Measurements from ENCODE around the gene PKN2.
A peak's percentile ranks its signal among the peaks of the same experiment; 100 is the strongest.
"Not testable (repeated sequence)": the region's sequence is repeated elsewhere in the genome, so short reads cannot be mapped to it uniquely, and the experiment has no call there.

Gene PKN2

DNA sequence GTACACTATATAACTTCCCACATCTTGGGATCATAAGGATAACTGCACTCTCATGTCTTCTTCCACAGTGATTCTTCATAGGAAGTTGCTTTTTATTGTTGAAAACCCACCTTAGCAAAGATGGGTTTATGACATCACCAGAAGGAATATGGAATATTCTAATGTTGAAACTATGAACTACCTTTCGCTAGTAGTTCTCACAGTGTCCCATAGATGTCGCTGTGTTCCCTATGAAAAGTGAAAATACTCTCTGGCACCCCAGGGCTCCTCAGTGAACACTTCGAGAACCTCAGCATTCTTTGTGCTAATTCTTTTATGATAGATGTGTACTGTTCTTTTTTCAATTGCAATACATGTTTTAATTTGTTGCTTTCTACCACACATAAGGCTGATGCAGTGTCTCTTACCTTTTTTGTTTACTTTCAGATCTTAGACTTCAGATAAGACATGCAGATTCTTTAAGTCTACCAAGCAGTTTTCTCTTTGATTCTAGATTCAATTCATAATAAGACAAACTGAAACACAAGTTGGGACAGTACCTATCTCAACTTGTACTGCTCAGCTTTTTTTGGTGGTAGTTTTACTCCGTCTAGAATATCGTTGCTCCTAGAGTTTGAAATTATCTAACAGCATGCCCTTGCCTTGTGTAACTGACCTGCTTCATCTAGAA is 116.4 kb downstream of the PKN2 start:
- peak; percentile 18 to 32 for DNase-seq

DNA sequence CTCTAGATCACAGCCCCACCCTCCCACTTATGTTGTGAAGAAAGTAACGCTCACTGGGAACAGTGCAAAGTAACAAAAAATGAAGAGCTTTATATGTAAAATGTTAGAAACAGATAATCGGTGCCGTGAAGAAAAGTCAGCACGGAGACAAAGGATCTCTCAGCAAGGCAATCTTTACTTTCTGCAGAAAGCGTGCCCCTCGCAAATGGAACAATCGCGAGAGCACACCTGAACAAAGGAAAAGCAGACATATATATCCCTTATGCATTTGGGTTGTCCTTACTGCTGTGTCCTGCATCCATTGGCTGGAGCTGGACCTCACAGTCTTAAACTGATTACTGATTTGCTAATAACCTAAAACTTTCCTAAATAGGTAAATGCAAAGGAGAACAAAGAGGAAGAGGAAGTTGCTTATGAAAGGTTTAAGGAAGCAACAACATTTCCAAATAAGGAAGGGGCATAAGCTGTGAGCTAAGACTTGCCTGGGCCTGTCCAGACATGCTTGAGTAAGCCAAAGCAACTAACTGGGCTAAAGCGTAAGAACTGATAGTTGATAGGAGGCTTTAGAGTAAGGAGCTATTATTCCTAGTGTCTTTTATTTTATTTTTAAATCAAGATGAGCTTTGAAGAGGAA is 117.6 kb downstream of the PKN2 start:
- DNase-seq, result no peak

DNA sequence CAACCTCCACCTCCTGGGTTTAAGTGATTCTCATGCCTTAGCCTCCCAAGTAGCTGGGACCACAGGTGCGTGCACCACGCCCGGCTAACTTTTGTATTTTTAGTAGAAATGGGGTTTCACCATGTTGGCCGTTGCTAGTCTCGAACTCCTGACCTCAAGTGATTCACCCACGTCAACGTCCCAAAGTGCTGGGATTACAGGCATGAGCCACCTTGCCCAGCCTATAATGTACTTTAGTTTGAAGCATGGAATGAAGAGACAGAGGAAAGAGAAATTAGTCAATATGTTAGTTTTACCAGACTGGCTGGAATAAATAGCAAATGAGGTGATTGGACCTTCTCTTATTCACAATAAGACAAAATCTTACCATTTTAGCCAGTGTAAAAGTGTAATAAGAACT is 118.3 kb downstream of the PKN2 start:
- DNase-seq, result no peak

DNA sequence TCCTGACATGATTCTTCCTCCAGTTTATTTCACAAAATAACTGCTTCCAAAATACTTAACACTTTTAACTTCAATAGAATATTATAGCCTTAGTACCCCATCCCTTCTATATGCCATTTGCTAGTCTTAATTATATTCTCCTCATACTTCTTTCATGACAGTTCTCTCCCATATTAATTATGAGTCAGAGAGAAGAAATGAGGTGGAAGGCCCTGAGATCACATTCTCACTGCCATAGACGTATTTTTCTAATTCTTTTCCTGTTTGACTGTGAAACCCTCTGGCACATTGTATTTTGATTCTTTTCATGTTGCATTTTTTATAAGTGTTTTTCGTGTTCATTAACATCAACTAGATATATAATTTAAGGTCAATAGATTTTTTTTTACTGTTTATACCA is 118.9 kb downstream of the PKN2 start:
- no peak for DNase-seq

DNA sequence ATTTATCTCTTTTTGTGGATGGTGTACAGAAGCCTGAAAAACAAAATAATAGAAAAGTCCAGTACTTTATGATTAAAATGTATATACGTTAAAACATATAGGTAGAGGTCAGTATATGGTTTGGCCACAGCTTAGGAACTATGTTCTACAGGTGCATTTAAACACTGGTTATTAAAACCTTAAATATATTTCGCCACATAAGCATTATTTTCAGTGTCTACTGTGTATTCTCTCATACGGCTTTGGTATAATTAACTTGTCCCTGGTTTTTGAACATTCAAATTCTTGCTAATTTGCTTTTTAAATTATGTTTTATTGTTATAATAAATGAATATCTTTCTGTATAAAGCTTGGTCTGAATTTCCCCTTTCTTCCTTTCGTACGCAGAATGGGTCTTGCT is 119.4 kb downstream of the PKN2 start:
- DNase-seq, result no peak

DNA sequence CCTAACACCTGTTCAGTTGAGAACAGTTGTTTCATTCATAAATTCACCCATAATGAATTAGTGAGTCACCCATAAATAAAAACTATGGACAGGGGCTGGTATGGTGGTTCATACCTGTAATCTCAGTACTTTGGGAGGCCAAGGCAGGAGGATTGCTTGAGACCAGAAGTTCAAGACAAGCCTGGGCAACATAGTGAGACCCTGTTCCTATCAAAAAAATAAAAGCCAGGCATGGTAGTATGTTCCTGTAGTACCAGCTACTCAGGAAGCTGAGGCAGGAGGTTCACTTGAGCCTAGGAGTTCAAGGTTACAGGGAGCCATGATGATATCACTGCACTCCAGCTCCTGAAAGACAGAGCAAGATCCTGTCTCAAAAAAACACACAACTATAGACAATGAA is 128.3 kb downstream of the PKN2 start:
- DNase-seq, result no peak

DNA sequence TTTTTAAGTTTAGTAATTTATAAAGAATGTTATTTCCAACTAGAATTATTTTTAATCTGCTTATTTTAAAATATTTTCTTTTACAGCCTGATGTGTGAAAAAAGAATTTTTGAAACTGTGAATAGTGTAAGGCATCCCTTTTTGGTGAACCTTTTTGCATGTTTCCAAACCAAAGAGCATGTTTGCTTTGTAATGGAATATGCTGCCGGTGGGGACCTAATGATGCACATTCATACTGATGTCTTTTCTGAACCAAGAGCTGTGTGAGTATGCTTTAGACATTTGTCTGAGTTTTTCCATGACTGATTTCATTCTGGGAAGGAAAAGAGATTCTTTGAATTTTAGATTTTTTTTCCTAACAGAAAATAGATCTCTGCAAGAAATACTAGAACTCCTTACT is 129.4 kb downstream of the PKN2 start:
- DNase-seq, result no peak

DNA sequence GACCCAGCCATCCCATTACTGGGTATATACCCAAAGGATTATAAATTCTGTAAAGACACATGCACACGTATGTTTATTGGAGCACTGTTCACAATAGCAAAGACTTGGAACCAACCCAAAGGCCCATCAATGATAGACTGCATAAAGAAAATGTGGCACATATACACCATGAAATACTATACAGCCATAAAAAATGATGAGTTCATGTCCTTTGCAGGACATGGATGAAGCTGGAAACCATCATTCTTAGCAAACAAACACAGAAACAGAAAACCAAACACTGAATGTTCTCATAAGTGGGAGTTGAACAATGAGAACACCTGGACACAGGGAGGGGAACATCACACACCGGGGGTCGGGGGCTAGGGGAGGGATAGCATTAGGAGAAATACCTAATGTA is 135.6 kb downstream of the PKN2 start:
- DNase-seq, result not testable (repeated sequence)

DNA sequence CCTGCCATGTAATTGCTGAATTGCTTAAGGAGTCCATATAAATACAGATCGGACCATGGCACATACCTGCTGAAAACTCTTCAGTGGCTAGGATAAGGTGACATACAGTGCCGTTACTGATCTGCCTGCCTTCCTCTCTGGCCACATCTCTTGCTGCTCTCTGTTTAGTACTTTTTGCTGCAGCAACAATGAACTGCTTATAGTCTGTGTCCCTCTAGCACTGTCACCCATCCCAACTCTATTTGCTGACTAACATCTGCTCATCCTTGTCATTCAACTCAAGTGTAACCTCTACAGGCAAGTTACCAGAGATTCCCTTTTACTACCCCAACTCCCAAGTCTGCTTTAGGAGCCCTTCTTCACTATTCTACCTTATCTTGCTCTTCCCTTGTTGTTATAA is 141.6 kb downstream of the PKN2 start:
- DNase-seq, result no peak

DNA sequence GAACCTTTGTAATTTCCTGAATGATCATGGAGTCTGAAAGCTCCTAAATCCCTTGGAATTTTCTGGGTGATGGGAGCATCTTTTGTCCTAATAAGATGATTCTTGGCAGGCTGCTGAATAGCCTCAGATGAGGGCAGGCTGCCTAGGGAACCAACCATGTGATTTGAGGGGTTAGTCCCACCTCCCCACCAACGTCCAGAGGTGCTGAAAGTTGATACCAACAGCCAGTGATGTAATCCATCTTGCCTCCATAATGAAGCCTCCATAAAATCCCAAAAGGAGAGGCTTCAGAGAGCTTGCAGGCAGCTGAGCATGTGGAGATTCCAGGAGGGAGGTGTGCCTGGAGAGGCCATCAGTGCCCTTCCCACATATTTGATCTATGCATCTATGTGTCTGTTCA is 163.6 kb downstream of the PKN2 start:
- no peak for DNase-seq

DNA sequence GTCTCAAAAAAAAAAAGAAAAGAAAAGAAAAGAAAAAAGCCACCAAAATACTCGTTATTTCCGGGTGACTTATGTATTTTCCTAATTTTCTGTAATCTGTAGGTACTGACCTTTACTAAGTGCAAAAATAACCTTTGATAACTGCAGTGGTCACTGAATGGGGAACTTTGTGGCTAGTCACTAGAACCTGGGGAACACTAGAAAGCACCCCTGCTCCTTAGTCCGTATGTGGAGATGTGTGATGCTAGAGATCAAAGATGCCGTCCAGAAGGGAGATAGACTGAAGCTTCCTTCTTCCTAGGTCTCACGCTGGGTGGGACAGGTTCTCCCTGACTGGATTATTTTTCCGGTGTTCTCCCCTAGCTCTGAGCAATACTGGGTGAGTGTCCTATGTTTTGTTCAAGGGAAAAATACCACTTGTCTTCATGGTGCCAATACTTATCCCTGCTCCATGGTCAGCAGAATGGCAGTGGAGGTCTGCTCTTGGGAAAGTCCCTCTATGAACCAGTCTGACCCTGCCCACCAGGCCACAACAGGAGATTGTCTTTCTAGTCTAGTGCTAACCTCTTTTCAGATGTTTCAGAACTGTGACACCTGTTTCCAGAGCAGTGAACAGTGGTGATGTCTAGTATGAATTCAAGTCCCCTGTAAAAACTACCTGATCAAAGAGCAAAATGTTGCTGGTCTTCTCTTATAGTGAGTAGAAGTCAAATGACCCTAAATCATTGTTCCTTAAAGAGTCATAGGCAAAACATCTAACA is 167.4 kb downstream of the PKN2 start:
- no peak for DNase-seq

DNA sequence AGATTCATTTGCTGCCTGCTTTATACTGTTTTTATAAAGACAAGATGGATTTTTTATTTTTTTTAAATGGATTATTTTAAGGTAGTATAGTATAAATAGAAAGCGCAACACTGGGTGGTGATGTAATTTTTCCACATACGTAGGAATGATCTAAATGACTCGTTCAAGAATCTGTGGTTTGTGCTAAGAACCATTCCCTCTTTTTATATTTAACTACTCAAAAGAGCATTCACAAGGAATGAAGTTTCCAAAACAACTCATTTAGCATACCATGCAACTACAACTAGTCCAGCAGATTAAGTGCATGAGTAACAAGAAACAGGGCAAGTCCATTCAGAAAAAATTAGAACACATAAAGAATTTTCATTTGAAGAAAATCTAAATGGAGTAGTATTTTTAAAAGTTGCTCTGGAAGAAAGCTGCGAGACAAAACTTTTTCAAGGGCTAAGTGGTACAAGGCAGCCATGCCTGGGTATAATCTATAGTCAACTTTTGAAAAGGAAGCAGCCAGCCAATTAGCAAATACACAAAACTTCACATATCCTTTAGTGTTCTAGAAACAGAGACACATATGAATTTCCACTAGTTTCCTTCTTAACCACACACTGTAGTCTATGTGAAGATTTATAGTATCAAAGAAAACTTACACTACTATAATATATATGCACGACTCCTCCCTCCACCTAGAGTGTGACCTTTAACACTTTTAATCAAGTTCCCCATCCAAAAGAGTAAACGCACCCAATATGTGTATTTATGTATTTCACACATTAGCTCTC is 183.9 kb downstream of the PKN2 start:
- DNase-seq, result no peak

DNA sequence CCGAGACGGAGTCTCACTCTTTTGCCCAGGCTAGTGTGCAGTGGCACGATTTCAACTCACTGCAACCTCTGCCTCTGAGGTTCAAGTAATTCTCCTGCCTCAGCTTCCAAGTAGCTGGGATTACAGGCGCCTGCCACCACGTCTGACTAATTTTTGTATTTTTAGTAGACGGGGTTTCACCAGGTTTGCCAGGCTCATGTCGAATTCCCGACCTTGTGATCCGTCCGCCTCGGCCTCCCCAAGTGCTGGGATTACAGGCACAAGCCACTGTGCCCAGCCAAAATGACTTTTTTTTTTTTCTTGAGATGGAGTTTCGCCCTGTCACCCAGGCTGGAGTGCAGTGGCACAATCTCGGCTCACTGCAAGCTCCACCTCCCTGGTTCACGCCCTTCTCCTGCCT is 185.6 kb downstream of the PKN2 start:
- DNase-seq, result not testable (repeated sequence)

DNA sequence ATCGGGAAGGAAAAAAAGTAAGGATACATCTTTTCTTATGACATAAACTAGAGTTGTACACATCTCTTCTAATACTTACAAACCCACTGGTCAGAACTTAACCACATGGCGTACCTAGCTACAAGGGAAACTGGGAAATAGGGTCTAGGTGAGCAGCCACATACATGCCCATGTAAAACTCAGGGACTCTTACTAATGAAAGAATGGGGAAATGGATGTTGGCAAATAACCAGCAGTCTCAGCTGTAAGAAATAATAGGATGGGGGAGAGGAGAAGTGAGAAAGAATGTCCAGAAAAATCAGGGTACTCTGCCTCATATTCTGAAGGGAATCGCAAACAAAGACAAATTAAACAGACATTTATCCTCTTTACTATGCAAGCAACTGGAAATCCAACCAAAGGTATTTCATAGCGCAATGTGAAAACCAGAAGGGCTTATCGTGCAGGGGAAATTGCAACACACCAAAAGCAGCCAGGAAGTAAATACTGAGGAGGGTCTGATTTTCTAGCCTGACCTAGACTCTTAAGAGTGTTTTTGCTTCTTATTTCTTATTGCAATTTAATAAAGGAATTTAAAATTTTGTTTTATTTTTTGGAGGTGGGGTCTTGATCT is 189.8 kb downstream of the PKN2 start:
- DNase-seq, result no peak

DNA sequence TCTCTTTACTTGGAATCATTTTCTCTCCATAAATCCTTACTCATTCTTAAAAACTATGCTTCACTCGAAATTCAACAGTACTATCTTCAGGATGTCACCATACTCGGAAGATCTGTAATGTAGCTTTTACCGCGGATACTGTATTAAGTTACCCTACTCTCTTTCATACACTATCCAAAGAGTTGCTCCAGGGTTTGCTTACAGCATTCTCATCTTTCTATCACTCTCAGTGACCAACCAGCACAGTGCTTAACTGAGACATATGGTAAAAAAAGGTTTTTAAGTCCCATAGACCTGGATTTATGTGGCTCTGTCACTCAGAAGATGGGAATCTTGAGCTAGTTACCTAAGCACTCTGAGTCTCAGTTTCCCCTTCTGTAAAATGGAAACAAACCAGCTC is 191.5 kb downstream of the PKN2 start:
- no peak for DNase-seq

DNA sequence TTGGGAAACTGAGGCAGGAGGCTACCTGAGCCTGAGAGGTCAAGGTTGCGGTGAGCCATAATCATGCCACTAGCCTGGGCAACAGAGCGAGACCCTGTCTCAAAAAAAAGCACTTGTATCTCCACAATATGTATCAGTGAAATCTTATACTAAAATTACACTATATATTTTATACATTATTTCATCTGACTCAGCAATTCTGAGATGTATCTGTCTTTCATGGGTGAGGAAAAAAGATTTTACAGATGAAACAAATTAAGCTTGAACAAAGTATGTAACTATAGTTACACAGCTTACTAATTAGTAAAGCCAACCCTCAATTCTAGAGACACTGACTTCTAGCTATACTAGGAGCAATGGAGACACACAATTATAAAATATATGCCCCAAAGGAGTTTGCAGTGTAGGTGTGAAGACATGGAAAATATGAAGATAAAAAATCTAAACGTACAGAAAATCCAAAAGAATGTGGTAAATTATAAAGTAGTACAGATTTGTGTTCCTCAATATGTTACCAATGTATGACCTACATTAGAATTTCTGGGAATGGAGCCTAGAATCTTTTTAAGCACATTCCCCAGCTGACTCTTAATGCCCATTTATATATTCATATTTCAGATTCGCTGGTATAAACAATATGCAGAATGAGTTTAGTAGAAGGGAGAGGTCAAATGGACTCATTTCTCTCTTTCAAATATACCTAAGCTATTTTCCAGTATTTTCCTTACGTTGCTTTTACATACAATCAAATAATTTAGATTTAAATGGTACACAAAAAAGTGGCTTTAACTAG is 192.7 kb downstream of the PKN2 start:
- DNase-seq, result no peak

DNA sequence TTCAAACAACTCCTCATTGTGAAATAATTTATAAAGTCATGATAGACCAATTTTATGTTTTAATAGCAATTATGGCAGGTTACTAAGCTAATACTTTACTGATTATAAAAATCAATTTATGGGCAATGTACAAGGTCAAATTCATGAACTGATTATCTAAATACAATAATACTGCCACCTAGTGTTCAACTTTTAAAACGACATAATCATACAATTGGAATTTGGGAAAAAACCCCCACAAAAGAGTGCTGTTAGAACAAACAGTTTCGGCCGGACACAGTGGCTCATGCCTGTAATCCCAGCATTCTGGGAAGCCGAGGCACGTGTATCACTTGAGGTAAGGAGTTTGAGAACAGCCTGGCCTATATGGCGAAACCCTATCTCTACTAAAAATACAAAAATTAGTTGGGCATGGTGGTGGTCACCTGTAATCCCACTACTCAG is 193.3 kb downstream of the PKN2 start:
- no peak for DNase-seq

DNA sequence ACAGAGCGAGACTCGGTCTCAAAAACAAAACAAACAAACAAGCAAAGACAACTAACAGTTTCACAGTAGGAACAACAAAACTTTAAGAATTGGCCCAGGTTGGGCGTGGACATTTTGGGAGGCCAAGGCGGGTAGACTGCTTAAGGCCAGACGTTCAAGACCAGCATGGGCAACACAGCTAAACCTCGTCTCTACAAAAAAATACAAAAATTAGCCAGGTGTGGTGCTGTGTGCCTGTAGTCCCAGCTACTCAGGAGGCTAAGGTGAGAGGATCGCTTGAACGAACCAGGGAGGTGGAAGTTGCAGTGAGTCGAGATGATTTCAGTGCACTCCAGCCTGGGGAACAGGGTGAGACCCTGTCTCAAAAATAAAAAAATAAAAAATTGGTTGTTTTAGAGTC is 193.8 kb downstream of the PKN2 start:
- no peak for DNase-seq

DNA sequence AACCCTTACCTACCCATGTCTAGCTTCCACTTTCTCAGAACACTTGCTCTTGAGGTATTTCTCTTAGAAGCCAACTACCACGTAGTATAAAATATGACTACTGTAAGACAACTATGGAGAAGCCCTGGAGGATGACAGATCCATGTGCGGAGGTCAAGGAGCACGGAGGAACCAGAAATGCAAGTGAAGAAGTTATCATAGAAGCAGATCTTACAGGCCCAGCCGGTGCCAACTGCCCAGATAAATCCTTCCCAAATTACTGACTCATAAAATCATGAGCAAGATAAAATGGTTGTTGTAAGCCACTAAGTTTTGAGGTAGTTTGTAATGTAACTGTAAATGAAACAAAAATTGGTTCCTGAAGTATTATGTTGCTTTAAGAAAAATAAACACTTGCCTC is 194.7 kb downstream of the PKN2 start:
- no peak for DNase-seq

DNA sequence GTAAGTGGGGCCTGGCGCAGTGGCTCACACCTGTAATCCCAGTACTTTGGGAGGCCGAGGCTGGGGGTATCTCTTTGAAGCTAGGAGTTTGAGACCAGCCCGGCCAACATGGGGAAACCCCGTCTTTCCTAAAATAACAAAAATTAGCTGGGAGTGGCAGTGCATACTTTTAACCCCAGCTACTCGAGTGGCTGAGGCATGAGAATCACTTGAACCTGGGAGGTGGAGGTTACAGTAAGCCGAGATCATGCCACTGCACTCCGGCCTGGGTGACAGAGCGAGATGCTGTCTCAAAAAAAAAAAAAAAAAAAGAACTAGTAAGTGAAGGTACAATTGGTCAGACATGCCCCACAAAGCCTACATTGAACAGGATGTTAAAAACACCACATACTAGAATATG is 196.6 kb downstream of the PKN2 start:
- DNase-seq, result not testable (repeated sequence)

DNA sequence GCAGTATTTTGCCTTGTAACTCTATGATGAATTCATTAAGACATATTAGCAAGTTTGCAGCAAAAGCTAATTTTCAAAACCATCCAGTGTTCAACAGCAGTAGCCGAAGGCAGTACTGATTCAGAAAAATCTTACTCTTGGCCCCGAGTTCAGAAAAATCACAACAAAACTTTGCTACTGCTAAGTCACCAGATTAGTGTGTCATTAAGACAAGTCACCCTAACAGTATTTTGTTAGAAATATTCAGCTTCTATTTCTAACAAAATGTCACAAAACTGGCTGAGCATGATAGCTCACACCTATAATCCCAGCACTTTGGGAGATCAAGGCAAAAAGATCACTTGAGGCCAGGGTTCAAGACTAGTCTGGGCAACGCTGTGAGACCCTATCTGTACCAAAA is 199.1 kb downstream of the PKN2 start:
- no peak for DNase-seq
